GM12872 (cell line): Measurements from ENCODE around the gene TOM1L2.

Experiments
- TF ChIP-seq, protein P1 (sequence below): IDR thresholded peaks from 3 replicates; pipeline ENCODE4 v1.5.1; 2011; ENCODE audit warnings: low read depth, mild to moderate bottlenecking, low read length, moderate library complexity; ENCODE audit not compliant: insufficient read depth

TOM1L2 gene

DNA sequence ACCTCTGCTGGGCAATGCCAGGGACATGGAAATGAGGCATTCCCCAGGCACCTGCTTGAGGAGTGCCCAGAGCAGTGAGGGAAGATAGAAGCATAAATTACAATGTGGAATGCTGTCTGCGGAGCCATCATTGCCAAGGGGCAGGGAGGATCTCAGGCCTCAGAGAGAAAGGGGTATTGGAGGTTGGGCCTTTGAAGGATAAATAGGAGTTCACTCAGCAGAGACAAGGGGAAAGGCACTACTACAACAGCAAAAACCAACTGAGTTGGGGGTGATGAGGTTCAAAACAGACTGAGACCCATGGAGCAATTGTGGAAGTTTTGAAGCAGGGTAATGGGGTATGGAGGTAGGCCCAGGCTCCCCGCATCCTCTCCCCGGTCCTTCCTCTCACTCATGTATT, 168.2 kb downstream of the TOM1L2 start:
- TF ChIP-seq, protein P1, sequence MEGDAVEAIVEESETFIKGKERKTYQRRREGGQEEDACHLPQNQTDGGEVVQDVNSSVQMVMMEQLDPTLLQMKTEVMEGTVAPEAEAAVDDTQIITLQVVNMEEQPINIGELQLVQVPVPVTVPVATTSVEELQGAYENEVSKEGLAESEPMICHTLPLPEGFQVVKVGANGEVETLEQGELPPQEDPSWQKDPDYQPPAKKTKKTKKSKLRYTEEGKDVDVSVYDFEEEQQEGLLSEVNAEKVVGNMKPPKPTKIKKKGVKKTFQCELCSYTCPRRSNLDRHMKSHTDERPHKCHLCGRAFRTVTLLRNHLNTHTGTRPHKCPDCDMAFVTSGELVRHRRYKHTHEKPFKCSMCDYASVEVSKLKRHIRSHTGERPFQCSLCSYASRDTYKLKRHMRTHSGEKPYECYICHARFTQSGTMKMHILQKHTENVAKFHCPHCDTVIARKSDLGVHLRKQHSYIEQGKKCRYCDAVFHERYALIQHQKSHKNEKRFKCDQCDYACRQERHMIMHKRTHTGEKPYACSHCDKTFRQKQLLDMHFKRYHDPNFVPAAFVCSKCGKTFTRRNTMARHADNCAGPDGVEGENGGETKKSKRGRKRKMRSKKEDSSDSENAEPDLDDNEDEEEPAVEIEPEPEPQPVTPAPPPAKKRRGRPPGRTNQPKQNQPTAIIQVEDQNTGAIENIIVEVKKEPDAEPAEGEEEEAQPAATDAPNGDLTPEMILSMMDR: no peak

DNA sequence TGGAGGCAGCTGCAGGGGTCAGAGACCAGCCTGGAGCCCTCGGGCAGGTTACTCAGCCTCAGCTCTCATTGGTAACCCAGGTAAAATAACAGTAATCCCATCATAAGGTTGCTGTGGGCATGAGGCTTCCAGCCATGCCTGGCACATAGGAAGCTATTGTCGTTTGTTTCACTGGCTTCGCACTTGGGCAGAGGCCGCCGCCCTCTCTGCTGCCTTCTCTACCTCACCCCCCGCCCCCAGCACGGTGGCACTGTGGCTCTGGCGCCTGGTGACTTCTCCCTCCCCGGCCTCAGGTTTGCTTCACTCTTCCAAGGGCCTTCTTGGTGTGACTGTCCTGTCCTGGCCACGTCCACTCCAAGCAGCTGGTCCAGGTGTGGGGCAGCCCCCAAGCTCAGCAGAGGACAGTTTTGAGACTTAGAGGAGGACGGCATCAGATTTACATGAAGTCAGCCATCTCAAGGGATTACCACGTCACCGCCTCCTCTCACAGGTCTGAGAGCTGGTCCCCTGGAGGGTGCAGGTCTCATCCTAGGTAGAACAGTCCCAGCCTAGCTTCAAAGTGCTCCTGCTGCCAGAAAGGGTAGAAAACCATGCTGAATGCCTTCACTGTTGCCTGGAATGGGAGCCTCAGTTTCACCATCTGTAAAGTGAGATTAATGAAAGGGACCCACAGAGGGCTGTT, 170.3 kb downstream of the TOM1L2 start:
- TF ChIP-seq, protein P1: no peak

DNA sequence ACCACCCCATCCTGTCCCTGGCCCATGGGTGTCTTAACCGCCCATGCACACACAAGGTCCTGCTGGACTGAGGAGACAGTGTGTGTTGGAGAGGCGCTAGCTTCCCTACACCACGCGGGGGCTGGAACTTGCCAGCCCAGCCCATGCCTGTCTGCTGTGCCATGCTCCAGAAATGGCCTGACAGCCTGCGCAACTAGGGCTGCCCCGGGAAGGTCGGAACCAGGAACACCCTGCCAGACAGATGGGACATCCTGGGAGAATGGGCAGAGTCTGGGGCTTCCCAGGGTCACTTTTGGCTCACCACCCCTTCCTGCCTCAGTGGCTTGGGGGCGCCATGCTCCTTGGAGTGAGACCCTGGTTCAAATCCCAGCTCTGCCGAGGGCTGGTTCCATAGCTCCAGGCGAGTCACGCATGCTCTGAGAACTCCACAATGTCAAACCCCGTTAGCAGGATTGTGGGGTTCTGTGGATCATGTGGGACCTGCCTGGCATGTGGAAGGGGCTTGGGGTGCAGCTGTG, 171.6 kb downstream of the TOM1L2 start:
- TF ChIP-seq, protein P1: no peak

DNA sequence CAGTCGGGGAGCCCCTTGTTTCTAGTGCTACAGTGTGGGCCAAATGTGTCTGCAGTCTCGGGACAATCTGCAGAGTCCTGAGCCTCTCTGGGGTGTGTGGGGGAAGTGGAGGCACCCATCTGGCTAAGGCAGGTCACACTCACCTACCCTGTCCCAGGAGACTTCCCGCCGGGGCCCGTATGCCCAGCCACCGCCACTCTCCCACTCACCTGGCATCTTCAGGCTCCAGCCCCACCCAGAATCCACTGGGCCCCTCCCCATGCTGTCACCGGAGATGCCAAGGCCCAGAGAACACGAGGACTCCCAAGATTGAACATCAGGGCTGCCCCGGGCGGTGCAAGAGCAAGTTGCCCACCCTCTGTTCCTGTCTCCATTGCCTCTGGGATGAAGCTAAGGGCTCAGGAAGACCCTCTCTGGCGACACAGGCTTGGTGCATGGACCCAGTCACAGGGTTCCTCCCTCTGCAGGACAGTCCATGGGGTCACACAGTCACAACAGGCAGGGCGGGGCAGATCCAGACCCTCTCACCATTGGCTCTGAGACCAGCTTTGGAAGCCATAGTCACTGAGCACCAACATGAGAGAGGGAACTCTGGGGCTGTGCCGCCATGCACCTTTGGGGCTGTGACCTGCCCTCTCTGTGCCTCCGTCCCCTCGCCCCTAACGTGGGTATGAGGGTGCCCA, 173.5 kb downstream of the TOM1L2 start:
- TF ChIP-seq, protein P1: no peak

DNA sequence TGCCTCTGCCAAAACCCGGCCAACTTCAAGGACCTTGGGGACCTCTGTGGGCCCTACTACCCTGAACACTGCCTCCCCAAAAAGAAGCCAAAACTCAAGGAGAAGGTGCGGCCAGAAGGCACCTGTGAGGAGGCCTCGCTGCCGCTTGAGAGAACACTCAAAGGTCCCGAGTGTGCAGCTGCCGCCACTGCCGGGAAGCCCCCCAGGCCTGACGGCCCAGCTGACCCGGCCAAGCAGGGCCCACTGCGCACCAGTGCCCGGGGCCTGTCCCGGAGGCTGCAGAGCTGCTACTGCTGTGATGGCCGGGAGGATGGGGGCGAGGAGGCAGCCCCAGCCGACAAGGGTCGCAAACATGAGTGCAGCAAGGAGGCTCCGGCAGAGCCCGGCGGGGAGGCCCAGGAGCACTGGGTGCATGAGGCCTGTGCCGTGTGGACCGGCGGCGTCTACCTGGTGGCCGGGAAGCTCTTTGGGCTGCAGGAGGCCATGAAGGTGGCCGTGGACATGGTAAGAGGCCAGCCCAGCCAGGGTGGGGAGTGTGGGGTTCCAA, 174.1 kb downstream of the TOM1L2 start:
- TF ChIP-seq, protein P1: no peak

DNA sequence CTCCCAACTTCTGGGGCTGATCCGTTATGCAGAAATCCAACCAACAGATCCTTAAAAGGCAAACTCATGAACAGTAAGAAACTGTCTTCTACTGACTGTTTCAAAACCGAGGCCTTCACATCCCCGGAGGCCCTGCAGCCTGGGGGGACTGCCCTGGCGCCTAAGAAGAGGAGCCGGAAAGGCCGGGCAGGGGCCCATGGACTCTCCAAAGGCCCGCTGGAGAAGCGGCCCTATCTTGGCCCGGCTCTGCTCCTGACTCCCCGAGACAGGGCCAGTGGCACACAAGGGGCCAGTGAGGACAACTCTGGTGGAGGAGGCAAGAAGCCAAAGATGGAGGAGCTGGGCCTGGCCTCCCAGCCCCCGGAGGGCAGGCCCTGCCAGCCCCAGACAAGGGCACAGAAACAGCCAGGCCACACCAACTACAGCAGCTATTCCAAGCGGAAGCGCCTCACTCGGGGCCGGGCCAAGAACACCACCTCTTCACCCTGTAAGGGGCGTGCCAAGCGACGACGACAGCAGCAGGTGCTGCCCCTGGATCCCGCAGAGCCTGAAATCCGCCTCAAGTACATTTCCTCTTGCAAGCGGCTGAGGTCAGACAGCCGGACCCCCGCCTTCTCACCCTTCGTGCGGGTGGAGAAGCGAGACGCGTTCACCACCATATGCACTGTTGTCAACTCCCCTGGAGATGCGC, 174.9 kb downstream of the TOM1L2 start:
- TF ChIP-seq, protein P1: no peak

DNA sequence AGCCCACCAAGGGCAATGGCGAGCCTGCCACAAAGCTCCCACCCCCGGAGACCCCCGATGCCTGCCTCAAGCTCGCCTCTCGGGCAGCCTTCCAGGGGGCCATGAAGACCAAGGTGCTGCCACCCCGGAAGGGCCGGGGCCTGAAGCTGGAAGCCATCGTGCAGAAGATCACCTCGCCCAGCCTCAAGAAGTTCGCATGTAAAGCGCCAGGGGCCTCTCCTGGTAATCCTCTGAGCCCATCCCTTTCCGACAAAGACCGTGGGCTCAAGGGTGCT, 175.5 kb downstream of the TOM1L2 start:
- TF ChIP-seq, protein P1: no peak
